CD4-positive, alpha-beta T cell treated with Interferon gamma for 1 hour (primary cell): ENCODE data around the gene C6orf118.

Experiments
- DNase-seq: peaks from one replicate; pipeline ENCODE4 v3.0.0-alpha.2; 2020

The C6orf118 gene

GRCh38 chr6:165243801-165244200, 65.6 kb downstream of the C6orf118 start:
- DNase-seq: no peak

- no peak for DNase-seq
These were observed 73.1 kb downstream of the C6orf118 start for GRCh38 chr6:165236326-165236725.

- no peak for DNase-seq
These were observed 76.5 kb downstream of the C6orf118 start for GRCh38 chr6:165232731-165233488.

- DNase-seq: no peak
These were observed 77.5 kb downstream of the C6orf118 start for GRCh38 chr6:165231581-165232561.

GRCh38 chr6:165231177-165231576, 78.2 kb downstream of the C6orf118 start:
- no peak for DNase-seq
